ENCODE data around the gene GID4. TPM values are rescaled to one million over a fixed set of nuclear protein-coding genes. Genes with fewer than 3 reads are reported as not detected.

GID4 gene
- total RNA-seq, 2 experiments from 2014 or later: 9.4 to 10.6 TPM

GRCh38 chr17:18071751-18072150 lies 32.5 kb downstream of the GID4 start:
- Mint-ChIP-seq H3K36me3 (no peaks in the 10 kb centered on the region), H3K4me1 (peaks cover 6% of the 10 kb centered on the region), H3K4me3 (no peak overlapping the region), H3K27me3 (peaks cover 32% of the 10 kb centered on the region), H3K27ac (no peak overlapping the region), H3K9me3 (no peaks in the 10 kb centered on the region)
- DNase-seq (no peak), ATAC-seq (ENCODE audit: low read depth) (no peak)
- POLR2A ChIA-PET: no interaction called here

GRCh38 chr17:18074566-18075272 lies 35.5 kb downstream of the GID4 start:
- Mint-ChIP-seq H3K4me3 (no peak overlapping the region), H3K27ac (no peak overlapping the region), H3K27me3 (peaks cover 42% of the 10 kb centered on the region), H3K4me1 (peaks cover 6% of the 10 kb centered on the region), H3K36me3 (no peaks in the 10 kb centered on the region), H3K9me3 (no peaks in the 10 kb centered on the region)
- DNase-seq (no peak), ATAC-seq (ENCODE audit: low read depth) (no peak)
- POLR2A ChIA-PET: no interaction called here

GRCh38 chr17:18076936-18077335 lies 37.7 kb downstream of the GID4 start:
- POLR2A ChIA-PET: no interaction called here
- ATAC-seq (ENCODE audit: low read depth): no peak

DNA sequence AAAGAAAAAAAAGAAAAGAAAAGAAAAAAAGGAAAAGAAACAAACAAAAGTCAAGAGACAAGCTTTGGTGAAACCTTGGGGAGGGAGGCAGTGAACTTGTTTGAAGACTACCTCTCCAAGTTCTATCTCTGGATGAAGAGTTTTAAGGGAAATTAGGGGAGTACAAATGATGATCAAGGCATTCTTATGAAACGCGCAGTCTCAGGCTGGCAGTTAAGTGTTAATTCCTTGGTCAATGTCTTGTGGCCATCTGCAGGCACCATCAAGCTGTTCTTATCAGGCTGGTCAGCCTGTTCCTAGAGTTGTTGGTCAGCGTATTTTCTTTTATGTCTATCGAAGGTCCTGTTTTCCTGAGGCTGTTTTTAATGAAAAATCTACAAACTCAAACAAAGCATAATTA lies 40.3 kb downstream of the GID4 start:
- no peak for ATAC-seq (ENCODE audit: low read depth)
- Mint-ChIP-seq H3K4me3 (no peak overlapping the region), H3K27me3 (peaks cover 31% of the 10 kb centered on the region), H3K36me3 (no peaks in the 10 kb centered on the region), H3K4me1 (no peaks in the 10 kb centered on the region), H3K9me3 (no peaks in the 10 kb centered on the region), H3K27ac (no peak overlapping the region)
- POLR2A ChIA-PET: no interaction called here
- no peak for DNase-seq

More at GRCh38 chr17:18076936-18077335, 37.7 kb downstream of the GID4 start:
- Mint-ChIP-seq H3K9me3 (no peaks in the 10 kb centered on the region), H3K27ac (no peak overlapping the region), H3K4me1 (no peaks in the 10 kb centered on the region), H3K36me3 (no peaks in the 10 kb centered on the region), H3K4me3 (no peak overlapping the region), H3K27me3 (peaks cover 41% of the 10 kb centered on the region)
- DNase-seq: no peak

DNA sequence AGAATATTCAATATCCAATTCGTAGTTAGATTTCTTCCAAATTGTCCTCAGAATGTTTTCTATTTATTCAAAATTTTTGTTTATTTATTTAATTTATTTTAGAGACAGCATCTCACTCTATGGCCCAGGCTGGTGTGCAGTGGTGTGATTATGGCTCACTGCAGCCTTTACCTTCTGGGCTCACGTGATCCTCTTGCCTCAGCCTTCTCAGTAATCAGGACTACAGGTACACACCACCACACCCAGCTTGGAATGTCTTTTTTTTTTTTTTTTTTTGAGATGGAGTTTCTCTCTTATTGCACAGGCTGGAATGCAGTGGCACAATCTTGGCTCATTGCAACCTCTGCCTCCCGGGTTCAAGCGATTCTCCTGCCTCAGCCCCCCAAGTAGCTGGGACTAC lies 45.0 kb downstream of the GID4 start:
- Mint-ChIP-seq H3K9me3 (no peaks in the 10 kb centered on the region), H3K27me3 (peaks cover 10% of the 10 kb centered on the region), H3K4me1 (peaks cover 11% of the 10 kb centered on the region), H3K4me3 (no peak overlapping the region), H3K36me3 (peaks cover 2% of the 10 kb centered on the region), H3K27ac (no peak overlapping the region)
- DNase-seq: no peak
- no peak for ATAC-seq (ENCODE audit: low read depth)
- POLR2A ChIA-PET: no interaction called here

GRCh38 chr17:18087610-18088491 lies 48.6 kb downstream of the GID4 start, which contains the start of gene DRG2:
Gene DRG2, plus strand, starts transcription at chr17:18087948. Its CDS starts 76 bp downstream, at chr17:18088024.
- Mint-ChIP-seq H3K4me3 (peak within 1 kb of the TSS; percentile 99), H3K27ac (peak within 1 kb of the TSS; percentile 98), H3K27me3 (no peaks in the 10 kb centered on the region), H3K36me3 (peaks cover 8% of the 10 kb centered on the region), H3K4me1 (peaks cover 16% of the 10 kb centered on the region), H3K9me3 (no peaks in the 10 kb centered on the region)
- peak; percentile 94 for DNase-seq
- peak; percentile 92 for ATAC-seq (ENCODE audit: low read depth)
- POLR2A ChIA-PET: no interaction called here

DNA sequence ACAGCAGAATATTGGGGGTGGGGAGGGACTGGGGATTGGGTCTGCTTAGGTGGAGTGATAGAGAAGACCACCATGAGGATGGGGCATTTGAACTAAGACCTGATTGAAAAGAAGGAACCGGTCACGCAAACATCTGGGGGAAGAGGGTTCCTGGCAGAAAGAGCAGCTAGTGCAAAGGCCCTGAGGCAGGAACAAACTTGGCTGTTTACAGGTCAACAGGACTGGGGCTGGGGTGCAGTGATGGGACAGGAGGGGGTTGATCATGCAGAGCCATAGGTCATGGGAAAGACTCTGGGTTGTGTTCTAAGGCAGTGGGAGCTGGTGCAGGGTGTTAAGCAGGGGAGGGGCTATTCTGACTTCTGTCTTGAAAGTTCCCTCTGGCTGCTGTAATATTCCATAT lies 50.4 kb downstream of the GID4 start:
- Mint-ChIP-seq H3K9me3 (no peaks in the 10 kb centered on the region), H3K4me1 (peaks cover 18% of the 10 kb centered on the region), H3K4me3 (peak overlapping the region; percentile 99), H3K36me3 (peaks cover 13% of the 10 kb centered on the region), H3K27me3 (no peaks in the 10 kb centered on the region), H3K27ac (peak overlapping the region; percentile 21)
- DNase-seq (no peak), ATAC-seq (ENCODE audit: low read depth) (no peak)
- POLR2A ChIA-PET: no interaction called here

DNA sequence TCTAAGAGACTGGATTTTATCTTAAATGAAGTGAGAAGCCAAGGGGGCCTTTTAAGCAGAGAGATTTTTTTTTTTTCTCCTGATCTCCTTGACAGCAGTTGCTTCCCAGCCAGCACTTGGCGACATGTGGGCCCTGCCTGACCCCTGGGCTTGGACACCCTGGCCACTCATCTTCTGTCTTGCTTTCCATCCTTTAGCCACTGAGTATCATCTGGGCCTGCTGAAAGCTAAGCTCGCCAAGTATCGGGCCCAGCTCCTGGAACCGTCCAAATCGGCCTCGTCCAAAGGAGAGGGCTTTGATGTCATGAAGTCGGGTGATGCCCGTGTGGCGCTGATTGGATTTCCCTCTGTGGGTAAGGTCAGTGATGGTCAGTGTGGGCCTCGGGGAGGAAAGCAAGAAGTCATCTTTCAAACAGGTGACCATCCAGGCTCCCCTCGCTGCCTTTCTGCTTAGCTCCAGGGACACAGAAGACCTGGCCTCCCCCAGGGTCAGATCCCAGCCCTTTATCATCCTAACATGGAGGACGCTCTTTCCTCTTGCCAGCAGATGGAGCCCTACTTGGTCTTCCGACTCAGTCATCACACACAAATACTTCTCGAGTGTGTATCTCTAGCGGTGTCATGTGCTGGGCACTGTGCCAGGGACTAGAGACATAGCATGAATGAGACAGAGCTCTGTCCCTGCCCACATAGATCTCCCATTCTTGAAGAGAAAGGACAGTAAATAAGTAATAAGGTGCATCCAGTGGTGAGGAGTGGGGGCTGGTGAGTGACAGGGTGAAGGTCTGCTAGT lies 54.6 kb downstream of the GID4 start:
- no peaks in the 10 kb centered on the region for H3K9me3 Mint-ChIP-seq
- POLR2A ChIA-PET: no interaction called here
- DNase-seq: no peak
- no peak for ATAC-seq (ENCODE audit: low read depth)
- H3K4me1 Mint-ChIP-seq: peaks cover 13% of the 10 kb centered on the region
- H3K4me3 Mint-ChIP-seq: no peak overlapping the region
- no peak overlapping the region for H3K27ac Mint-ChIP-seq
- H3K27me3 Mint-ChIP-seq: no peaks in the 10 kb centered on the region
- peaks cover 18% of the 10 kb centered on the region for H3K36me3 Mint-ChIP-seq

- DNase-seq (no peak), ATAC-seq (ENCODE audit: low read depth) (no peak)
- Mint-ChIP-seq H3K27me3 (no peaks in the 10 kb centered on the region), H3K9me3 (no peaks in the 10 kb centered on the region), H3K36me3 (peaks cover 18% of the 10 kb centered on the region), H3K4me3 (no peak overlapping the region), H3K27ac (no peak overlapping the region), H3K4me1 (peaks cover 7% of the 10 kb centered on the region)
- POLR2A ChIA-PET: no interaction called here
These were observed 55.2 kb downstream of the GID4 start for GRCh38 chr17:18094409-18094807.

DNA sequence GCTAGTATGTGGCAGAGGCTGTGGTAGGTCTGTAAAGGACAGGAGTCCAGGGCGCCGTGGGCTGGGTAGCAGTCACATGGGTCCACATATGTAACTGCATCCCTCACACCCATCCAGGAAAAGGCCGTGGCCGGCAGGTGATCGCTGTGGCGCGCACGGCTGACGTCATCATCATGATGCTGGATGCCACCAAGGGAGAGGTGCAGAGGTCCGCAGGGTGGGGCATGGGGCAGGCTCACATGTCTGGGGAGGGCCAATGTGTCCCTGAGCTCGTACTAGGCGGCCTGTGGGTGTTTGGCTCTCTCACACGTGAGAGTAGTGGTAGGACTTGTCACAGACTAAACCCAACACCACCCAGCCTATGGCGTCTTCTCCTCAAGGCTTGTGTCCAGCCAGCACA lies 60.3 kb downstream of the GID4 start:
- H3K27ac Mint-ChIP-seq: no peak overlapping the region
- no peak for ATAC-seq (ENCODE audit: low read depth)
- H3K27me3 Mint-ChIP-seq: no peaks in the 10 kb centered on the region
- H3K4me3 Mint-ChIP-seq: no peak overlapping the region
- peaks cover 7% of the 10 kb centered on the region for H3K36me3 Mint-ChIP-seq
- POLR2A ChIA-PET: no interaction called here
- no peak for DNase-seq
- H3K9me3 Mint-ChIP-seq: no peaks in the 10 kb centered on the region
- peaks cover 1% of the 10 kb centered on the region for H3K4me1 Mint-ChIP-seq

DNA sequence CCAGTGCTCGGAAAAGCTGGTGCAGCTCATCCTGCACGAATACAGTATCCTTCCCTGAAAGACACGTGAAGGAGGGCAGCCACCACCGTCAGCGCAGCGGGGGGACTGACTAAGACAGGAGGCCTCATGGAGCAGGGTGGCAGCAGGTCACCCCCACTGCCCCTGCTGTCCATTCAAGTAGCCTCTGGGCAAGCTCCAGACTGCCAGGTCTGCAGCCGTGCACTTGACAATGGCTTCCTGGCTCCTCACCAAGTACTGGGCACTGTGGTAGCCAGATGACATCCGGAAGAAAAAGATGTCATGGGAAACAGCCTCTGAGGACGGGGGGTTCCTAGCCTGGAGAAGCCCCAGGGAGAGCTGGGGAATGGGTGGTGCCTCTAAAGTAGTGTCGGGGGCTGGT lies 61.4 kb downstream of the GID4 start:
- no peak overlapping the region for H3K27ac Mint-ChIP-seq
- no peak overlapping the region for H3K4me3 Mint-ChIP-seq
- H3K36me3 Mint-ChIP-seq: peaks cover 3% of the 10 kb centered on the region
- no peak for ATAC-seq (ENCODE audit: low read depth)
- no peak for DNase-seq
- no peaks in the 10 kb centered on the region for H3K27me3 Mint-ChIP-seq
- H3K9me3 Mint-ChIP-seq: no peaks in the 10 kb centered on the region
- POLR2A ChIA-PET: no interaction called here
- H3K4me1 Mint-ChIP-seq: peaks cover under 1% of the 10 kb centered on the region

- Mint-ChIP-seq H3K4me3 (no peak overlapping the region), H3K27me3 (no peaks in the 10 kb centered on the region), H3K36me3 (no peaks in the 10 kb centered on the region), H3K4me1 (no peaks in the 10 kb centered on the region), H3K9me3 (no peaks in the 10 kb centered on the region), H3K27ac (no peak overlapping the region)
- POLR2A ChIA-PET: no interaction called here
- no peak for DNase-seq
- no peak for ATAC-seq (ENCODE audit: low read depth)
These were observed 62.6 kb downstream of the GID4 start for GRCh38 chr17:18101828-18102227.

DNA sequence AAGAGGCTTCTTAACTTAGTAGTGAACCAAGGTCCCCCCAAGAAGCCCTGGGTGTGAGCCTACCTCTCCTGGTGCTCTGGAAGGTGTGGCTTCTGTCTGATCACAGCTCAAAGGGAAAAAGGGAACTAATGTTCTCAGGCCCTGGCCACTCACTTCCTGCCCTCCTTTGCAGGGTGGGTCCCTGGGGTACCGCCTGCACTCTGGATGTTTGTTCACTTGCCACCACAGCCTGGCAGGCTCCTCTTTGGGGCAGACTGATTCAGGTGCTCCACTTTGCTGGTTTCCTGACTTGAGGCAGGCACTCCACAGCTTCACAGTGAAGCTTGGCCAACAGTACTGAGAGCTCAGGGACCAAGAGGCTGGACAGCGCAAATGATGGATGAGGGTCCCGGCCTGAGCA lies 63.4 kb downstream of the GID4 start:
- DNase-seq (no peak), ATAC-seq (ENCODE audit: low read depth) (no peak)
- Mint-ChIP-seq H3K4me1 (no peaks in the 10 kb centered on the region), H3K9me3 (no peaks in the 10 kb centered on the region), H3K27me3 (no peaks in the 10 kb centered on the region), H3K36me3 (peaks cover 1% of the 10 kb centered on the region), H3K27ac (no peak overlapping the region), H3K4me3 (no peak overlapping the region)
- POLR2A ChIA-PET: interaction anchor here (0.7 kb wide), 1 partner anchor 75 kb away, joined by 5 read pairs; no protein-coding TSS in a partner anchor
